H1 (cell line): Measurements from ENCODE around the gene CPD. TPM values are rescaled to one million over a fixed set of nuclear protein-coding genes. Genes with fewer than 3 reads are reported as not detected.

Source experiments
- CTCF ChIA-PET: fragments of 300-600 bp; sonication (Branson Sonifier 250); formaldehyde crosslinking; loops from one replicate; lab custom pipeline; 2021; ENCODE audit not compliant: partially characterized antibody; lab: Charles Lee
- POLR2A ChIA-PET: fragments of 300-600 bp; sonication (Branson Sonifier 250); formaldehyde crosslinking; loops from one replicate; lab custom pipeline; 2021; ENCODE audit warnings: inconsistent platforms; ENCODE audit not compliant: partially characterized antibody; lab: Charles Lee
- DNase-seq, 2 experiments: peaks; one replicate each; pipeline versions ENCODE4 v3.0.0 to v3.0.0-alpha.2; 2010 to 2022; ENCODE audit warnings: low spot score in 2 of 2, low read depth in 1 of 2, mixed read lengths in 1 of 2
- FAIRE-seq: peaks from 2 replicates; lab custom pipeline; 2011; peaks lifted over from hg19 to GRCh38; lab: Jason Lieb, UNC
- H2AFZ ChIP-seq: 2 replicates; pipeline ENCODE4 v1.8.1; 2012; ENCODE audit warnings: low read length, inconsistent platforms
- H2AK5ac ChIP-seq: 2 replicates; pipeline ENCODE4 v1.6.1; 2013; ENCODE audit warnings: low read depth, low read length
- H2BK120ac ChIP-seq: replicated peaks from 2 replicates; pipeline ENCODE3; 2013; ENCODE audit warnings: low read depth, low read length, inconsistent platforms
- H2BK12ac ChIP-seq: 2 replicates; pipeline ENCODE4 v1.6.1; 2013; ENCODE audit warnings: low read depth, low read length
- H2BK15ac ChIP-seq: 2 replicates; pipeline ENCODE4 v1.6.1; 2013; ENCODE audit warnings: low read length
- H2BK20ac ChIP-seq: 2 replicates; pipeline ENCODE4 v1.6.1; 2013; ENCODE audit warnings: low read length
- H2BK5ac ChIP-seq: 2 replicates; pipeline ENCODE4 v1.6.1; 2013; ENCODE audit warnings: low read depth, low read length
- H3K14ac ChIP-seq: 2 replicates; pipeline ENCODE4 v1.6.1; 2013; ENCODE audit warnings: inconsistent platforms; ENCODE audit not compliant: insufficient read length
- H3K18ac ChIP-seq: 2 replicates; pipeline ENCODE4 v1.6.1; 2013; ENCODE audit warnings: low read length; ENCODE audit errors: extremely low read depth
- H3K23ac ChIP-seq: 2 replicates; pipeline ENCODE4 v1.6.1; 2013; ENCODE audit warnings: inconsistent platforms; ENCODE audit not compliant: insufficient read length
- H3K23me2 ChIP-seq: 2 replicates; pipeline ENCODE4 v1.6.1; 2013; ENCODE audit warnings: low read depth, low read length
- H3K27ac ChIP-seq: 2 replicates; pipeline ENCODE4 v1.6.1; 2011; ENCODE audit warnings: low read depth, low read length, inconsistent platforms
- H3K27me3 ChIP-seq, 4 experiments: replicated peaks in 1 of 4; 1 replicate in 1 of 4; 2 replicates in 3 of 4; pipeline versions ENCODE4 v1.6.1 to v1.8.1; 2011 to 2013; ENCODE audit warnings: low read length in 3 of 4, mild to moderate bottlenecking in 3 of 4, inconsistent platforms in 2 of 4, mixed read lengths in 2 of 4, moderate library complexity in 1 of 4; ENCODE audit not compliant: control insufficient read depth in 3 of 4, insufficient read depth in 3 of 4; ENCODE audit errors: extremely low read depth in 1 of 4
- H3K36me3 ChIP-seq, 4 experiments: 2 replicates each; pipeline versions ENCODE4 v1.6.1 to v1.8.1; 2011 to 2013; ENCODE audit warnings: mild to moderate bottlenecking in 4 of 4, low read length in 3 of 4, moderate library complexity in 2 of 4, control low read depth in 1 of 4, inconsistent platforms in 1 of 4; ENCODE audit not compliant: insufficient read depth in 4 of 4, control insufficient read depth in 2 of 4
- H3K4ac ChIP-seq: replicated peaks from 2 replicates; pipeline ENCODE3; 2013; ENCODE audit warnings: low read length, low read depth, mixed read lengths, inconsistent platforms; ENCODE audit not compliant: insufficient read length
- H3K4me1 ChIP-seq, 4 experiments: replicated peaks in 1 of 4; 1 replicate in 1 of 4; 2 replicates in 3 of 4; pipeline versions ENCODE4 v1.6.1 to v1.8.1; 2011 to 2013; ENCODE audit warnings: low read length in 3 of 4, inconsistent platforms in 2 of 4, mixed read lengths in 1 of 4; ENCODE audit not compliant: insufficient read depth in 4 of 4, control insufficient read depth in 3 of 4
- H3K4me2 ChIP-seq, 2 experiments: 2 replicates each; pipeline versions ENCODE4 v1.6.1 to v1.8.1; 2011 to 2013; ENCODE audit warnings: low read depth in 2 of 2, low read length in 2 of 2, control low read depth in 1 of 2, inconsistent platforms in 1 of 2, mild to moderate bottlenecking in 1 of 2; ENCODE audit not compliant: insufficient read depth in 1 of 2
- H3K4me3 ChIP-seq, 4 experiments: fragments of 200-600, 300-600 bp in 1 of 4; sonication (generic), shearing (Covaris generic), sonication (Bioruptor Twin) in 1 of 4; 2 replicates each; pipeline versions ENCODE4 v1.5.1 to v1.8.1; 2011 to 2016; ENCODE audit warnings: low read length in 4 of 4, low read depth in 3 of 4, control low read depth in 2 of 4, inconsistent platforms in 2 of 4, mild to moderate bottlenecking in 2 of 4, mixed read lengths in 1 of 4, moderate library complexity in 1 of 4; ENCODE audit not compliant: insufficient read depth in 2 of 4; ENCODE audit errors: extremely low read depth in 1 of 4
- H3K56ac ChIP-seq: replicated peaks from 2 replicates; pipeline ENCODE3; 2013; ENCODE audit warnings: low read depth, mild to moderate bottlenecking, mixed read lengths, low read length, inconsistent platforms; ENCODE audit not compliant: insufficient read length
- H3K79me1 ChIP-seq: 2 replicates; pipeline ENCODE4 v1.6.1; 2013; ENCODE audit warnings: low read depth, low read length, control low read depth
- H3K79me2 ChIP-seq, 2 experiments: 2 replicates each; pipeline versions ENCODE4 v1.6.1 to v1.8.1; 2012 to 2013; ENCODE audit warnings: low read length in 2 of 2, mild to moderate bottlenecking in 2 of 2, inconsistent platforms in 1 of 2; ENCODE audit not compliant: insufficient read depth in 2 of 2, control insufficient read depth in 1 of 2
- H3K9ac ChIP-seq, 4 experiments: replicated peaks in 1 of 4; 1 replicate in 1 of 4; 2 replicates in 3 of 4; pipeline versions ENCODE4 v1.6.1 to v1.8.1; 2011 to 2013; ENCODE audit warnings: low read depth in 3 of 4, low read length in 3 of 4, control low read depth in 2 of 4, mild to moderate bottlenecking in 2 of 4, moderate library complexity in 2 of 4, inconsistent platforms in 1 of 4; ENCODE audit errors: extremely low read depth in 1 of 4
- H3K9me3 ChIP-seq, 2 experiments: 2 replicates each; pipeline versions ENCODE4 v1.6.1 to v1.8.1; 2012 to 2013; ENCODE audit warnings: mild to moderate bottlenecking in 2 of 2, moderate library complexity in 2 of 2, control low read depth in 1 of 2, inconsistent platforms in 1 of 2, low read depth in 1 of 2, low read length in 1 of 2, mixed read lengths in 1 of 2; ENCODE audit not compliant: insufficient read depth in 2 of 2
- H4K20me1 ChIP-seq, 2 experiments: replicated peaks in 1 of 2; 2 replicates each; pipeline versions ENCODE3 to v1.8.1; 2011 to 2013; ENCODE audit warnings: inconsistent platforms in 2 of 2, low read length in 2 of 2, mild to moderate bottlenecking in 1 of 2; ENCODE audit not compliant: insufficient read depth in 2 of 2, control insufficient read depth in 1 of 2
- H4K5ac ChIP-seq: 2 replicates; pipeline ENCODE4 v1.6.1; 2013; ENCODE audit warnings: low read length, low read depth, mixed read lengths, inconsistent platforms; ENCODE audit not compliant: insufficient read length
- H4K8ac ChIP-seq: 2 replicates; pipeline ENCODE4 v1.8.0; 2013; ENCODE audit warnings: mild to moderate bottlenecking, moderate library complexity, low read length, inconsistent platforms; ENCODE audit not compliant: insufficient read depth; ENCODE audit errors: extremely low read depth
- H4K91ac ChIP-seq: replicated peaks from 2 replicates; pipeline ENCODE3; 2013; ENCODE audit warnings: low read length, mixed read lengths, inconsistent platforms; ENCODE audit not compliant: insufficient read length
- POU5F1 ChIP-seq: IDR thresholded peaks from 2 replicates; pipeline ENCODE4 v1.6.1; 2011; ENCODE audit warnings: low read depth, mild to moderate bottlenecking, low read length, moderate library complexity
- YY1 ChIP-seq: IDR thresholded peaks from 2 replicates; pipeline ENCODE4 v1.6.1; 2011; ENCODE audit warnings: low read depth, mild to moderate bottlenecking, low read length
- ZNF274 ChIP-seq: IDR thresholded peaks from 2 replicates; pipeline ENCODE4 v1.7.0; 2012; ENCODE audit warnings: low read length, borderline replicate concordance; ENCODE audit errors: extremely low read depth
- WGBS, 2 experiments: shearing (Covaris generic) in 1 of 2; methylation state at CpG; one replicate each; pipeline versions ENCODE4 v1.1.6 to v1.1.7; 2013 to 2015; ENCODE audit warnings: low lambda C conversion rate in 2 of 2, mixed read lengths in 2 of 2, inconsistent platforms in 1 of 2, low coverage in 1 of 2, missing lambda C conversion rate in 1 of 2; ENCODE audit not compliant: insufficient replicate concordance in 2 of 2, insufficient coverage in 1 of 2, insufficient read length in 1 of 2; ENCODE audit errors: extremely low coverage in 1 of 2, missing lambda C conversion rate in 1 of 2; 5-methylcytosine and 5-hydroxymethylcytosine counted together
- polyA plus RNA-seq, 7 experiments: library from polyadenylated mRNA; depleted of rRNA in 3 of 7; stranded (reverse) in 5 of 7; unstranded in 2 of 7; fragments of >200 nt in 5 of 7; fragments of 200-250 nt in 2 of 7; gene quantifications; 1 replicate in 5 of 7; 2 replicates in 1 of 7; 4 replicates in 1 of 7; pipeline versions ENCODE4 v1.2.1 to v1.2.3, GENCODE V29; 2011 to 2013; ENCODE audit warnings: missing spikeins in 2 of 7, mixed read lengths in 2 of 7
- total RNA-seq: library from RNA; stranded (reverse); fragmentation: NEBNext Ultra II Directional; extraction: Animal tissue kit (Norgen Biotek cat#: 25700); gene quantifications from 2 replicates; pipeline ENCODE4 v1.2.1, GENCODE V29; 2021

The CPD gene
- total and polyA plus RNA-seq, 2 of the 8 experiments (the other 6 are each of a cell fraction or from before 2014, with no cell fraction given): 8.6 to 46.2 TPM

DNA sequence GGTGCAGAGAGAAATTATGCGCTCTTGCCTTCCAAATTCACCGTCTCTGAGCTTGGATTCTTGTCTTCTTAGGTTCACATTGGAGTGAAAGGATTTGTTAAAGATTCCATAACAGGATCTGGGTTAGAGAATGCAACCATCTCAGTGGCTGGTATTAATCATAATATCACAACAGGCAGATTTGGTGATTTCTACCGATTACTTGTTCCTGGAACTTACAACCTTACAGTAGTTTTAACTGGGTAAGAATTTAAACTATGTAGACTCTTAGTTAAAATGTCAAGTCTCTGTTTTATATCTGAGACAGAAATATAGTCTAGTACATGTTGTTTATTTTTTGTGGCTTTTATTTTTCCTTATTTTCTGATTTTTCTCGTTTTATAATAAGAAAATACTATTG lies 42.9 kb downstream of the CPD start:
- H3K23me2 ChIP-seq: no peaks in the 10 kb centered on the region
- no peak overlapping the region for H3K56ac ChIP-seq
- no peak overlapping the region for H2AFZ ChIP-seq
- no peak overlapping the region for H4K8ac ChIP-seq
- no peak overlapping the region for H3K9ac ChIP-seq
- H3K27me3 ChIP-seq: peaks cover 0 to 1% (median 0%) of the 10 kb centered on the region in 4 experiments; a peak in 1 of 7 replicates
- TF ChIP-seq POU5F1 (no peak), ZNF274 (no peak), YY1 (no peak)
- H2BK5ac ChIP-seq: no peak overlapping the region
- ChIA-PET CTCF (interaction anchor here (0.8 kb wide), 1 partner anchor 54 kb away, joined by 3 read pairs; no protein-coding TSS in a partner anchor), POLR2A (no interaction called here)
- no peak overlapping the region for H4K91ac ChIP-seq
- H2BK20ac ChIP-seq: no peak overlapping the region
- H3K18ac ChIP-seq: no peak overlapping the region
- H3K36me3 ChIP-seq: peaks cover 0 to 14% (median 5%) of the 10 kb centered on the region in 4 experiments; a peak in 5 of 8 replicates
- FAIRE-seq: no peak
- no peak overlapping the region for H3K4me2 ChIP-seq
- H4K5ac ChIP-seq: no peak overlapping the region
- no peaks in the 10 kb centered on the region for H3K79me1 ChIP-seq
- H2BK120ac ChIP-seq: no peak overlapping the region
- no peak overlapping the region for H3K14ac ChIP-seq
- no peak overlapping the region for H2BK15ac ChIP-seq
- H3K4me1 ChIP-seq: no peaks in the 10 kb centered on the region
- H3K23ac ChIP-seq: no peak overlapping the region
- no peak for DNase-seq
- no peak overlapping the region for H2AK5ac ChIP-seq
- H3K79me2 ChIP-seq: no peaks in the 10 kb centered on the region
- 93% methylated on average over 4 of the region's 4 CpGs; no CpG with 5 or more reads in 1 of the 2 experiments for whole genome bisulfite sequencing, 2 experiments
- H3K27ac ChIP-seq: no peak overlapping the region
- no peak overlapping the region for H3K4ac ChIP-seq
- no peaks in the 10 kb centered on the region for H4K20me1 ChIP-seq
- no peak overlapping the region for H3K4me3 ChIP-seq
- H3K9me3 ChIP-seq: no peaks in the 10 kb centered on the region
- H2BK12ac ChIP-seq: no peak overlapping the region
